Measurements from ENCODE around the gene OSBPL6. TPM values are rescaled to one million over a fixed set of nuclear protein-coding genes. Genes with fewer than 3 reads are reported as not detected.

OSBPL6 gene
- total and polyA plus RNA-seq, 10 donors = 0.13 to 2.2 (median 1.4) TPM

DNA sequence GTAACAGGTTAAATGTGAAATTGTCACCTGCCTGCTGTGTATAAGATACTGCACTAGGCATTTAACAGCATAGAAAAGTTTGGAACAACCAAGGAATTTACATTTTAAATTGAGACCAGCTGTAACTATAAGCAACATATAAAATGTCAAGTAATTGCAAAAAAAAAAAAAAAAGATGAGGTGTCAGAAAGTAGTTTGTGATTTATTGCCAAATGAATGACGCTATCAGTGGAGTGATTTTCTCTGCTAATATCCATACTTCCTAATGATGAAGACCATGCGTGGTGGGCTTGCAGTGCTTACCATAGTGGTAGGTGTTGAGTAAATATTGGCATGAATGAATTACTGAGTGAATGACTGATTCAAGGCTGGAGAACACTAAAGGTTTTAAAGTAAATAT is 73.3 kb downstream of the OSBPL6 start:
- intact Hi-C loops (cut with DNase I; ENCODE audit: low total_unique reads) = no loop called here
- WGBS, 5 donors = 92 to 98% (median 94%) methylated on average over 2 of the region's 2 CpGs
- DNase-seq = no peak

GRCh38 chr2:178268435-178268834 is 74.1 kb downstream of the OSBPL6 start:
- Histone ChIP-seq H3K9me3 (no peaks in the 10 kb centered on the region), H3K27me3 (replicated peaks in 1 of 7) (no peaks in the 10 kb centered on the region), H3K4me3 (no peak overlapping the region), H3K4me1 (no peaks in the 10 kb centered on the region), H3K36me3 (no peaks in the 10 kb centered on the region), H3K27ac (no peak overlapping the region)
- no peak for TF ChIP-seq POLR2AphosphoS5 (IDR thresholded peaks at IDR 0.05)
- TF ChIP-seq, protein P1, sequence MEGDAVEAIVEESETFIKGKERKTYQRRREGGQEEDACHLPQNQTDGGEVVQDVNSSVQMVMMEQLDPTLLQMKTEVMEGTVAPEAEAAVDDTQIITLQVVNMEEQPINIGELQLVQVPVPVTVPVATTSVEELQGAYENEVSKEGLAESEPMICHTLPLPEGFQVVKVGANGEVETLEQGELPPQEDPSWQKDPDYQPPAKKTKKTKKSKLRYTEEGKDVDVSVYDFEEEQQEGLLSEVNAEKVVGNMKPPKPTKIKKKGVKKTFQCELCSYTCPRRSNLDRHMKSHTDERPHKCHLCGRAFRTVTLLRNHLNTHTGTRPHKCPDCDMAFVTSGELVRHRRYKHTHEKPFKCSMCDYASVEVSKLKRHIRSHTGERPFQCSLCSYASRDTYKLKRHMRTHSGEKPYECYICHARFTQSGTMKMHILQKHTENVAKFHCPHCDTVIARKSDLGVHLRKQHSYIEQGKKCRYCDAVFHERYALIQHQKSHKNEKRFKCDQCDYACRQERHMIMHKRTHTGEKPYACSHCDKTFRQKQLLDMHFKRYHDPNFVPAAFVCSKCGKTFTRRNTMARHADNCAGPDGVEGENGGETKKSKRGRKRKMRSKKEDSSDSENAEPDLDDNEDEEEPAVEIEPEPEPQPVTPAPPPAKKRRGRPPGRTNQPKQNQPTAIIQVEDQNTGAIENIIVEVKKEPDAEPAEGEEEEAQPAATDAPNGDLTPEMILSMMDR (IDR thresholded peaks at IDR 0.05 in 8 of 11, conservative IDR thresholded peaks at IDR 0.05 in 3 of 11) = no peak
- no peak for TF ChIP-seq POLR2A (IDR thresholded peaks at IDR 0.05)
- intact Hi-C loops (cut with DNase I; ENCODE audit: low total_unique reads) = no loop called here
- DNase-seq = no peak

More for the DNA sequence above, 73.3 kb downstream of the OSBPL6 start:
- no peaks in the 10 kb centered on the region for H3K4me1 ChIP-seq
- H3K4me3 ChIP-seq = no peak overlapping the region
- H3K9me3 ChIP-seq = no peaks in the 10 kb centered on the region
- H3K27ac ChIP-seq = no peak overlapping the region
- H3K36me3 ChIP-seq = no peaks in the 10 kb centered on the region
- no peaks in the 10 kb centered on the region for H3K27me3 ChIP-seq (replicated peaks in 1 of 7)
- TF ChIP-seq POLR2AphosphoS5 (IDR thresholded peaks at IDR 0.05) (no peak), POLR2A (IDR thresholded peaks at IDR 0.05) (no peak)

DNA sequence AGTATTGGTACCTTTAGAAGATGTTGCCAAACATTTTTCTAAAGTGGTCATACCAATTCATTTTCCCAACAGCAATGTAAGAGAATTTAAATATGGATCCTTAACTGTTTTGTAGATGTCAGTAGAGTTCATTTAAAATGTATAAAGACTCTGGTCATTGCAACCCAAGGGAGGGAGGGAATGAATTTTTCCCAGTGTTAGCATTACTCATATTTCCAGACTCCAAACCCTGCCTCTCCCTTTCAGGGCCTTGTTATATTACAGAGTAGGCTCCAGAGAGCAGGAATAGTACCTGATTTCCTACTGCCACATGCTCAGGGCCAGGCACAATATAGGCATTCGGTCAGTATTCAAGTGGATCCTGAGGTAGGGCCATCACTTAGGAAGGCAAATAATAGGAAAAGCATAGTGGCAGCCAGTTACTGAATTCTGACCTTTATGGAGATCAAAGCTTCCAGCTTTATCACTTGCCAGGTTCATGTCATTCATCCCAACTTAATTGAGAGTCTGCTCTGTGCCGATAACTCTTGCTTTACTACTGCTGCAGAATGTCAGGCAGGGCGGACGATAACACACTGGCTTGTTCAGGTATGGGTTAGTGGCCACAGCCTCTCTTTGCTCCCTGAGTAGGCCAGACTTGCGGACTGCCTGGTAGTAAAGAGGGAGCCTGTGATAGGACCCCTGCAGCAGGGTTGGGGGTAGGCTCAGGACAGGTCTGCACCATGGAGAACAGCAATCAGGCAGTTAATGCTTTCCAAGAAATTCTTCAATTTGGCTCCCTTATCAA is 75.3 kb downstream of the OSBPL6 start:
- TF ChIP-seq, protein P1 (IDR thresholded peaks at IDR 0.05 in 8 of 11, conservative IDR thresholded peaks at IDR 0.05 in 3 of 11) = no peak
- TF ChIP-seq POLR2AphosphoS5 (IDR thresholded peaks at IDR 0.05) (no peak), POLR2A (IDR thresholded peaks at IDR 0.05) (no peak)
- H3K27ac ChIP-seq = no peak overlapping the region
- H3K9me3 ChIP-seq = no peaks in the 10 kb centered on the region
- no peak overlapping the region for H3K4me3 ChIP-seq
- no peaks in the 10 kb centered on the region for H3K36me3 ChIP-seq
- DNase-seq = no peak
- intact Hi-C loops (cut with DNase I; ENCODE audit: low total_unique reads) = no loop called here
- 92 to 96% (median 94%) methylated on average over 5 of the region's 5 CpGs for WGBS, 5 donors
- no peaks in the 10 kb centered on the region for H3K27me3 ChIP-seq (replicated peaks in 1 of 7)
- no peaks in the 10 kb centered on the region for H3K4me1 ChIP-seq

DNA sequence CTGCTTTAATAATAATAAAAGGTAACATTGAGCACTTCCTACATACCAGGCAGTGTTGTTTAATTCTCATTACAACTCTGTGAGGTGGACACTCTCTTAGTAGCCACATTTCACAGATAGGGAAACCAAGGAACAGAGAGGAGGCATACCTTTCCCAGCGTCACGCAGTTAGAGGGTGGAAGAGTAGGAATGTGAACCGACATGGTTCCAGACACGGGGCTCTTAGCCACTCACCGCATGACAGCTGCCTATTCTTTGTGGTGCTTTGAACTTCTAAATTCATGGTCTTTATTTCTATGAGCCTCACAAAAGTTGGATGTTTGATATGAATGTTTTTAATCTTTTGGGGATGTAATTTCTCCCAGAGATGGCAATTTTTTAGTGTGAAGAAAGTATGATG is 76.0 kb downstream of the OSBPL6 start:
- TF ChIP-seq POLR2A (IDR thresholded peaks at IDR 0.05) (no peak), POLR2AphosphoS5 (IDR thresholded peaks at IDR 0.05) (no peak)
- TF ChIP-seq, protein P1 (IDR thresholded peaks at IDR 0.05 in 8 of 11, conservative IDR thresholded peaks at IDR 0.05 in 3 of 11) = no peak
- 93 to 94% (median 94%) methylated on average over 5 of the region's 5 CpGs for WGBS, 5 donors
- Histone ChIP-seq H3K36me3 (no peaks in the 10 kb centered on the region), H3K27me3 (replicated peaks in 1 of 7) (no peaks in the 10 kb centered on the region), H3K4me3 (no peak overlapping the region), H3K4me1 (no peaks in the 10 kb centered on the region), H3K9me3 (no peaks in the 10 kb centered on the region), H3K27ac (no peak overlapping the region)
- no peak for DNase-seq
- intact Hi-C loops (cut with DNase I; ENCODE audit: low total_unique reads) = no loop called here
